DND-41 (cell line): ENCODE results near the gene MTF1.

Source experiments
- ATAC-seq: fragments of 200-7000 bp; cut with Tn5 transposase; 3 replicates; pipeline ENCODE4 v1.9.1; 2021; ENCODE audit warnings: low read depth; ENCODE audit not compliant: insufficient read depth
- DNase-seq: peaks from one replicate; pipeline ENCODE4 v3.0.0-alpha.2; 2020
- H2AFZ ChIP-seq: 2 replicates; pipeline ENCODE4 v1.6.0; 2012; ENCODE audit warnings: low read depth, low read length
- H3K27ac ChIP-seq: 2 replicates; pipeline ENCODE4 v1.5.1; 2012; ENCODE audit warnings: low read length, inconsistent platforms
- H3K27me3 ChIP-seq: fragments of 200-600 bp; sonication (generic); 2 replicates; pipeline ENCODE4 v1.6.0; 2012; ENCODE audit warnings: low read length, mild to moderate bottlenecking, inconsistent platforms; ENCODE audit not compliant: insufficient read depth, poor library complexity
- H3K36me3 ChIP-seq: 2 replicates; pipeline ENCODE4 v1.5.1; 2012; ENCODE audit warnings: low read length, inconsistent platforms; ENCODE audit not compliant: insufficient read depth
- H3K4me1 ChIP-seq: 2 replicates; pipeline ENCODE4 v1.5.1; 2012; ENCODE audit warnings: mild to moderate bottlenecking, low read length; ENCODE audit not compliant: insufficient read depth
- H3K4me2 ChIP-seq: 2 replicates; pipeline ENCODE4 v1.6.0; 2012; ENCODE audit warnings: mild to moderate bottlenecking, moderate library complexity, low read length, inconsistent platforms; ENCODE audit not compliant: insufficient read depth
- H3K4me3 ChIP-seq, 2 experiments: fragments of 200-600 bp in 1 of 2; shearing (Covaris generic) in 1 of 2; 2 replicates each; pipeline ENCODE4 v1.5.1; 2012 to 2016; ENCODE audit warnings: inconsistent platforms in 2 of 2, low read length in 2 of 2, mild to moderate bottlenecking in 2 of 2, low read depth in 1 of 2, moderate library complexity in 1 of 2
- H3K79me2 ChIP-seq: 2 replicates; pipeline ENCODE4 v1.6.0; 2012; ENCODE audit warnings: low read length, inconsistent platforms; ENCODE audit not compliant: insufficient read depth
- H3K9ac ChIP-seq: 2 replicates; pipeline ENCODE4 v1.6.0; 2012; ENCODE audit warnings: low read depth, mild to moderate bottlenecking, inconsistent platforms, low read length, moderate library complexity
- H3K9me3 ChIP-seq: 2 replicates; pipeline ENCODE4 v1.5.1; 2012; ENCODE audit warnings: low read length, moderate library complexity, mild to moderate bottlenecking, inconsistent platforms; ENCODE audit not compliant: insufficient read depth, severe bottlenecking
- H4K20me1 ChIP-seq: 2 replicates; pipeline ENCODE4 v1.6.0; 2012; ENCODE audit warnings: low read length; ENCODE audit not compliant: insufficient read depth
- CTCF ChIP-seq: IDR thresholded peaks from 2 replicates; pipeline ENCODE4 v1.5.1; 2012; ENCODE audit warnings: borderline replicate concordance, low read length, moderate library complexity, mild to moderate bottlenecking; ENCODE audit not compliant: poor library complexity, severe bottlenecking; ENCODE audit errors: extremely low read depth
- EZH2 ChIP-seq: IDR thresholded peaks from 3 replicates; pipeline ENCODE4 v1.6.1; 2012; ENCODE audit warnings: borderline replicate concordance, low read depth, mild to moderate bottlenecking, moderate library complexity, low read length, inconsistent platforms; ENCODE audit not compliant: severe bottlenecking

MTF1 gene

DNA sequence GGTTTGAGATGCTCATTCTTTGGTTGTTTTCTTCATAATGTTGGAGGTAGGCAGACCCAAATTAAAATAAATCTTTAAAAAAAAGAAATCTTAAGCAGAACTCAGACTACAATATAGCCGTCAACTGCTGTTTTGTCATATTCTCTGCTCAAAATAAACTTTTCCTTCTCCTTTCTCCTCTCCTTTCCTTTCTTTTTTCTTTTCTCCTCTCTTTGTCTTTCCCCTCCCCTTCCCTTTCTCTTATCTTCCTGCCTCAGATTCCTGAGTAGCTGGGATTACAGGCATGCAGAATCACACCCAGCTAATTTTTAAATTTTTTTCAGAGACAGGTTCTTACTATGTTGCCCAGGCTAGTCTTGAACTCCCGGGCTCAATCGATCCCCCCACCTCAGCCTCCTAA is 24.8 kb upstream of the MTF1 start:
- ATAC-seq = no peak
- H3K4me1 ChIP-seq = no peaks in the 10 kb centered on the region
- H4K20me1 ChIP-seq = no peaks in the 10 kb centered on the region
- no peak overlapping the region for H3K27ac ChIP-seq
- H3K9ac ChIP-seq = no peak overlapping the region
- H3K9me3 ChIP-seq = no peaks in the 10 kb centered on the region
- TF ChIP-seq CTCF (no peak), EZH2 (no peak)
- no peak overlapping the region for H3K4me3 ChIP-seq
- no peaks in the 10 kb centered on the region for H3K79me2 ChIP-seq
- DNase-seq = no peak
- H3K36me3 ChIP-seq = peaks cover 70% of the 10 kb centered on the region
- H3K27me3 ChIP-seq = no peaks in the 10 kb centered on the region
- H2AFZ ChIP-seq = no peak overlapping the region
- H3K4me2 ChIP-seq = no peak overlapping the region

- Histone ChIP-seq H3K4me3 (no peak overlapping the region), H3K9ac (no peak overlapping the region), H4K20me1 (no peaks in the 10 kb centered on the region), H3K4me1 (no peaks in the 10 kb centered on the region), H2AFZ (no peak overlapping the region), H3K9me3 (no peaks in the 10 kb centered on the region), H3K36me3 (peaks cover 65% of the 10 kb centered on the region), H3K27me3 (no peaks in the 10 kb centered on the region), H3K79me2 (no peaks in the 10 kb centered on the region), H3K27ac (no peak overlapping the region), H3K4me2 (no peak overlapping the region)
- no peak for TF ChIP-seq CTCF
- TF ChIP-seq EZH2 = no peak
- no peak for ATAC-seq
- no peak for DNase-seq
Measured at GRCh38 chr1:37883671-37884070, 24.3 kb upstream of the MTF1 start.

- no peaks in the 10 kb centered on the region for H3K9me3 ChIP-seq
- H3K79me2 ChIP-seq = no peaks in the 10 kb centered on the region
- no peaks in the 10 kb centered on the region for H4K20me1 ChIP-seq
- no peak for DNase-seq
- no peak overlapping the region for H3K4me2 ChIP-seq
- no peak for ATAC-seq
- no peak overlapping the region for H3K27ac ChIP-seq
- no peak overlapping the region for H3K9ac ChIP-seq
- H3K4me3 ChIP-seq = no peak overlapping the region
- no peaks in the 10 kb centered on the region for H3K27me3 ChIP-seq
- no peak overlapping the region for H2AFZ ChIP-seq
- no peaks in the 10 kb centered on the region for H3K4me1 ChIP-seq
- peaks cover 61% of the 10 kb centered on the region for H3K36me3 ChIP-seq
- TF ChIP-seq EZH2 (no peak), CTCF (no peak)
Measured at GRCh38 chr1:37879865-37880264, 20.5 kb upstream of the MTF1 start.

DNA sequence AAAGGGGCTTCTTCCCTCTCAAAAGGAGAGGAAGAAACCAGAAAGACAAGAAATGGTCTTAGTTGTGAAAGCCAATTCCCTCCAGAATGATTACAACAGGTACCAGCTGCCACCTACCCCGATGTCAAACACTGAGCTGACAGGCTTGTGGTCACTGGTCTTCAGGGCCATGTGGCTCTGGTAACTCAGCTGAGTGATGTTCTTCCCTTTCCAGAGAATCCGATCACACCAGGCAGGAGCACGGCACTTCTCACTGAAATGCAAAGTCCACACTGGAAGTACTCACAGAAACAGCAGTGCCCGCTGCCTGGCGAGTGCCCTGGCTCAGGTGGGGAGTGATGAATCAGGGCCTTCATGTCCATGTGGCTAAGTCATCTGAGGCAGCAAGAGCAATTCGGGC is 18.7 kb upstream of the MTF1 start:
- DNase-seq = no peak
- Histone ChIP-seq H2AFZ (no peak overlapping the region), H3K9me3 (no peaks in the 10 kb centered on the region), H3K79me2 (no peaks in the 10 kb centered on the region), H3K4me2 (no peak overlapping the region), H4K20me1 (no peaks in the 10 kb centered on the region), H3K4me3 (no peak overlapping the region), H3K27me3 (no peaks in the 10 kb centered on the region), H3K36me3 (peaks cover 71% of the 10 kb centered on the region), H3K4me1 (no peaks in the 10 kb centered on the region), H3K27ac (no peak overlapping the region), H3K9ac (no peak overlapping the region)
- TF ChIP-seq EZH2 (no peak), CTCF (no peak)
- no peak for ATAC-seq
